PC-3 (cell line): ENCODE measurements around the gene MDM1. TPM values are rescaled to one million over a fixed set of nuclear protein-coding genes. Genes with fewer than 3 reads are reported as not detected.
A peak's percentile ranks its signal among the peaks of the same experiment; 100 is the strongest.

Experiments used
- ATAC-seq: fragments of 200-7000 bp; cut with Tn5 transposase; 2 replicates; pipeline ENCODE4 v1.9.1; 2020; ENCODE audit warnings: mild to moderate bottlenecking, moderate library complexity
- BruUV-seq: library from RNA; stranded (reverse); fragments of 400-500 nt; replicated peaks from 2 replicates; lab custom pipeline; 2021; lab: Mats Ljungman, UMichigan
- CTCF ChIA-PET: fragments of 300-600 bp; sonication (Branson Sonifier 250); formaldehyde crosslinking; loops from one replicate; lab custom pipeline; 2022; ENCODE audit warnings: antibody characterized with exemption; lab: Charles Lee
- POLR2A ChIA-PET: fragments of 300-600 bp; sonication (Branson Sonifier 250); formaldehyde crosslinking; loops from one replicate; lab custom pipeline; 2022; ENCODE audit warnings: antibody characterized with exemption; ENCODE audit not compliant: unreplicated experiment; lab: Charles Lee
- DNase-seq: peaks from one replicate; pipeline ENCODE4 v3.0.0-alpha.2; 2015
- H2AFZ ChIP-seq: fragments of 300-600 bp; sonication (generic); 2 replicates; pipeline ENCODE4 v1.6.0; 2016; ENCODE audit warnings: antibody characterized with exemption, low read length
- H3F3A ChIP-seq: fragments of 300-600 bp; sonication (generic); one replicate; pipeline ENCODE4 v1.6.0; 2017; ENCODE audit warnings: antibody characterized with exemption, low read length, control low read depth, mild to moderate bottlenecking; ENCODE audit not compliant: unreplicated experiment
- H3K27ac ChIP-seq: fragments of 300-600 bp; sonication (generic); 2 replicates; pipeline ENCODE4 v1.5.1; 2016; ENCODE audit warnings: mild to moderate bottlenecking, low read length
- H3K27me3 ChIP-seq: fragments of 300-600 bp; sonication (generic); 2 replicates; pipeline ENCODE4 v1.6.1; 2016; ENCODE audit warnings: low read length, mixed read lengths
- H3K36me3 ChIP-seq: fragments of 300-600 bp; sonication (generic); 2 replicates; pipeline ENCODE4 v1.6.1; 2016; ENCODE audit warnings: low read depth, mixed run types, low read length, mixed read lengths
- H3K4me1 ChIP-seq: fragments of 300-600 bp; sonication (generic); 2 replicates; pipeline ENCODE4 v1.5.1; 2016; ENCODE audit warnings: low read length; ENCODE audit not compliant: insufficient read depth
- H3K4me2 ChIP-seq: fragments of 300-600 bp; sonication (generic); 2 replicates; pipeline ENCODE4 v1.6.0; 2016; ENCODE audit warnings: low read length
- H3K4me3 ChIP-seq: fragments of 300-600 bp; sonication (generic); 2 replicates; pipeline ENCODE4 v1.5.1; 2016; ENCODE audit warnings: mild to moderate bottlenecking, low read length, mixed read lengths
- H3K79me2 ChIP-seq: fragments of 300-600 bp; sonication (generic); 2 replicates; pipeline ENCODE4 v1.6.1; 2017; ENCODE audit warnings: low read length, mixed read lengths
- H3K9ac ChIP-seq: fragments of 300-600 bp; sonication (generic); 2 replicates; pipeline ENCODE4 v1.6.0; 2016; ENCODE audit warnings: mild to moderate bottlenecking, low read length
- H3K9me2 ChIP-seq: fragments of 300-600 bp; sonication (generic); replicated peaks from 2 replicates; pipeline ENCODE4 v1.6.1; 2016; ENCODE audit warnings: mixed run types, low read length, mixed read lengths
- H3K9me3 ChIP-seq: fragments of 300-600 bp; sonication (generic); 2 replicates; pipeline ENCODE4 v1.6.1; 2016; ENCODE audit warnings: low read length, mixed read lengths
- H4K20me1 ChIP-seq: fragments of 300-600 bp; sonication (generic); 2 replicates; pipeline ENCODE4 v1.6.1; 2016; ENCODE audit warnings: low read length, mixed read lengths
- CTCF ChIP-seq: fragments of 300-600 bp; sonication (generic); conservative IDR thresholded peaks from 2 replicates; pipeline ENCODE4 v1.5.1; 2017; ENCODE audit warnings: antibody characterized with exemption, low read depth, mild to moderate bottlenecking, low read length
- EZH2 ChIP-seq: fragments of 300-600 bp; sonication (generic); IDR thresholded peaks from one replicate; pipeline ENCODE4 v1.6.1; 2017; ENCODE audit warnings: antibody characterized with exemption, mild to moderate bottlenecking, low read length; ENCODE audit not compliant: unreplicated experiment
- EZH2phosphoT487 ChIP-seq: fragments of 300-600 bp; sonication (generic); IDR thresholded peaks from 2 replicates; pipeline ENCODE4 v1.6.1; 2018; ENCODE audit warnings: mild to moderate bottlenecking, antibody characterized with exemption, low read length, borderline replicate concordance
- intact Hi-C: fragments of 100-400 bp; cut with micrococcal nuclease; formaldehyde crosslinking; loops from 2 replicates; pipeline ENCODE4 v1.9.0; 2023
- total RNA-seq: library from RNA; depleted of rRNA; stranded (reverse); fragments of >200 nt; gene quantifications from 2 replicates; pipeline ENCODE4 v1.2.3, GENCODE V29; 2014

MDM1 gene
- total RNA-seq, 1 experiment from 2014 or later, result 10.4 TPM

- CTCF ChIA-PET, result interaction anchor here (0.6 to 0.8 kb wide), 4 partner anchors 92 to 276 kb away, joined by 3 to 6 read pairs (median 5); no protein-coding TSS in a partner anchor
- peak; percentile 65 for DNase-seq
These were observed 15.0 kb downstream of the MDM1 start for GRCh38 chr12:68317047-68317667.

GRCh38 chr12:68310370-68310769, 21.8 kb downstream of the MDM1 start:
- Histone ChIP-seq H3K4me3 (no peak overlapping the region), H3K4me1 (peaks cover 15% of the 10 kb centered on the region), H3K9ac (no peak overlapping the region), H3K9me2 (no peaks in the 10 kb centered on the region), H3K27ac (peak overlapping the region; percentile 66), H3K79me2 (no peaks in the 10 kb centered on the region), H3K36me3 (peaks cover 25% of the 10 kb centered on the region; the same call in 1 of the 2 replicates), H4K20me1 (no peaks in the 10 kb centered on the region), H3K9me3 (no peaks in the 10 kb centered on the region), H3F3A (no peaks in the 10 kb centered on the region), H3K4me2 (0 out of 2 replicates have a peak overlapping the region, but pooled peaks have one; percentile 0), H2AFZ (no peak overlapping the region), H3K27me3 (no peaks in the 10 kb centered on the region)
- no TSS peak for BruUV-seq
- ATAC-seq, result peak; percentile 99
- intact Hi-C loops, result loop anchor here (1.0 to 5.0 kb wide), 2 partner anchors 33 to 70 kb away; no protein-coding TSS in a partner anchor
- peak; percentile 76 for DNase-seq
- TF ChIP-seq EZH2phosphoT487 (no peak), EZH2 (no peak), CTCF (no peak)
- ChIA-PET POLR2A (no interaction called here), CTCF (interaction anchor here (1.0 kb wide), 1 partner anchor 86 kb away, joined by 4 read pairs; no protein-coding TSS in a partner anchor)

More at GRCh38 chr12:68317047-68317667, 15.0 kb downstream of the MDM1 start:
- ATAC-seq, result no peak
- Histone ChIP-seq H3K4me2 (no peak overlapping the region), H3K4me1 (no peaks in the 10 kb centered on the region), H4K20me1 (no peaks in the 10 kb centered on the region), H3F3A (no peaks in the 10 kb centered on the region), H3K9me3 (no peaks in the 10 kb centered on the region), H3K4me3 (no peak overlapping the region), H3K36me3 (peaks cover 13% of the 10 kb centered on the region; the same call in 1 of the 2 replicates), H2AFZ (no peak overlapping the region), H3K9me2 (no peaks in the 10 kb centered on the region), H3K27ac (no peak overlapping the region), H3K27me3 (no peaks in the 10 kb centered on the region), H3K79me2 (no peaks in the 10 kb centered on the region), H3K9ac (no peak overlapping the region)
- BruUV-seq, result no TSS peak
- intact Hi-C loops, result loop anchor here (1.0 to 2.0 kb wide), 2 partner anchors 94 to 276 kb away; no protein-coding TSS in a partner anchor
- POLR2A ChIA-PET, result interaction anchor here (0.5 kb wide), 1 partner anchor 327 kb away, joined by 3 read pairs; no protein-coding TSS in a partner anchor
- TF ChIP-seq EZH2phosphoT487 (no peak), EZH2 (no peak), CTCF (peak; percentile 76)

GRCh38 chr12:68306564-68306963, 25.6 kb downstream of the MDM1 start:
- Histone ChIP-seq H3K9ac (no peak overlapping the region), H3F3A (no peaks in the 10 kb centered on the region), H3K27me3 (no peaks in the 10 kb centered on the region), H3K27ac (no peak overlapping the region), H3K4me2 (no peak overlapping the region), H3K36me3 (peaks cover 8% of the 10 kb centered on the region; the same call in 1 of the 2 replicates), H3K79me2 (no peaks in the 10 kb centered on the region), H3K4me3 (no peak overlapping the region), H3K9me3 (no peaks in the 10 kb centered on the region), H3K4me1 (peaks cover 21% of the 10 kb centered on the region), H3K9me2 (no peaks in the 10 kb centered on the region), H4K20me1 (no peaks in the 10 kb centered on the region), H2AFZ (no peak overlapping the region)
- ATAC-seq, result no peak
- ChIA-PET POLR2A (no interaction called here), CTCF (no interaction called here)
- no peak for DNase-seq
- no peak for TF ChIP-seq EZH2phosphoT487
- TF ChIP-seq EZH2, result no peak
- TF ChIP-seq CTCF, result no peak
- BruUV-seq, result no TSS peak
- intact Hi-C loops, result no loop called here
